Amniotic epithelial cell (primary cell): ENCODE results near the gene SLC9A3.

Experiments used
- DNase-seq: peaks from one replicate; pipeline ENCODE4 v3.0.0-alpha.2; 2010; ENCODE audit warnings: low read depth

SLC9A3 gene

GRCh38 chr5:538801-539468, 14.7 kb upstream of the SLC9A3 start:
- no peak for DNase-seq

- no peak for DNase-seq
Observed at GRCh38 chr5:538271-538771, 14.1 kb upstream of the SLC9A3 start.

- no peak for DNase-seq
Observed at GRCh38 chr5:537621-538071, 13.4 kb upstream of the SLC9A3 start.

- no peak for DNase-seq
Observed at GRCh38 chr5:537098-537497, 12.8 kb upstream of the SLC9A3 start.

- no peak for DNase-seq
Observed at GRCh38 chr5:535846-536698, 11.8 kb upstream of the SLC9A3 start.

GRCh38 chr5:534743-535671, 10.8 kb upstream of the SLC9A3 start:
- DNase-seq, result no peak

GRCh38 chr5:533955-534742, 9.9 kb upstream of the SLC9A3 start:
- DNase-seq, result no peak

GRCh38 chr5:533243-533954, 9.2 kb upstream of the SLC9A3 start:
- no peak for DNase-seq

- DNase-seq, result no peak
Observed at GRCh38 chr5:532521-533242, 8.4 kb upstream of the SLC9A3 start.

- DNase-seq, result no peak
Observed at GRCh38 chr5:531749-532315, 7.6 kb upstream of the SLC9A3 start.

GRCh38 chr5:531101-531748, 7.0 kb upstream of the SLC9A3 start:
- no peak for DNase-seq

GRCh38 chr5:530001-530955, 6.0 kb upstream of the SLC9A3 start:
- DNase-seq, result peak; percentile 56

GRCh38 chr5:528629-529511, 4.6 kb upstream of the SLC9A3 start:
- DNase-seq, result no peak

GRCh38 chr5:527646-528628, 3.7 kb upstream of the SLC9A3 start:
- no peak for DNase-seq

- no peak for DNase-seq
Observed at GRCh38 chr5:526456-527088, 2.3 kb upstream of the SLC9A3 start.
